Measurements from ENCODE around the gene CEP170B. TPM values are rescaled to one million over a fixed set of nuclear protein-coding genes. Genes with fewer than 3 reads are reported as not detected.

CEP170B gene
- total and polyA plus RNA-seq, 2 of the 8 experiments (the other 6 are each of a cell fraction or from before 2014, with no cell fraction given): 9.1 to 33.8 TPM

GRCh38 chr14:104865631-104866441, 768 bp downstream of the CEP170B start (continued):
- peak in 1 of 2 experiments; percentile 56; a peak in 2 of 4 replicates for TF ChIP-seq SIN3A (conservative IDR thresholded peaks at IDR 0.05 in 1 of 2, IDR thresholded peaks at IDR 0.05 in 1 of 2; ENCODE audit: low read depth in 1 of 2, low read length in 2 of 2)
- peak; percentile 89 for TF ChIP-seq KDM4A (IDR thresholded peaks at IDR 0.05; ENCODE audit: low read depth, low read length, severe bottlenecking)
- TF ChIP-seq SP2 (IDR thresholded peaks at IDR 0.05; ENCODE audit: low read length): no peak
- TF ChIP-seq ASH2L (IDR thresholded peaks at IDR 0.05; ENCODE audit: low read length): peak; percentile 34
- TF ChIP-seq GABPA (IDR thresholded peaks at IDR 0.05; ENCODE audit: borderline replicate concordance, insufficient read depth, low read length): peak; percentile 20; the same call in 1 of the 2 replicates

All from H1 (cell line).